Fibroblast of gingiva (primary cell): ENCODE measurements around the gene DRAM2.
"Not testable (repeated sequence)": the region's sequence is repeated elsewhere in the genome, so short reads cannot be mapped to it uniquely, and the experiment has no call there.

Source experiments
- DNase-seq: peaks from one replicate; pipeline ENCODE4 v3.0.0-alpha.2; 2011; ENCODE audit warnings: low read depth

Gene DRAM2

GRCh38 chr1:111082421-111083203 lies 57.3 kb downstream of the DRAM2 start:
- peak; percentile 81 for DNase-seq

- DNase-seq, result not testable (repeated sequence)
Observed at GRCh38 chr1:111079329-111079728, 60.6 kb downstream of the DRAM2 start.

- DNase-seq, result not testable (repeated sequence)
Observed at GRCh38 chr1:111077312-111077711, 62.6 kb downstream of the DRAM2 start.
